ENCODE measurements around the gene PAM.

Gene PAM

GRCh38 chr5:102858221-102858620 is 103.1 kb downstream of the PAM start:
- no peak overlapping the region for H3K9ac ChIP-seq (ENCODE audit: low read length)
- no peak overlapping the region for H3K4me3 ChIP-seq (ENCODE audit: low read length)
- peaks cover 10% of the 10 kb centered on the region for H3K4me1 ChIP-seq (ENCODE audit: control insufficient read depth, insufficient read depth, low read length)
- H3K36me3 ChIP-seq (ENCODE audit: control insufficient read depth, insufficient read depth, low read length), result no peaks in the 10 kb centered on the region
- no peaks in the 10 kb centered on the region for H3K27me3 ChIP-seq (ENCODE audit: control insufficient read depth, insufficient read depth, low read length)
- no peaks in the 10 kb centered on the region for H3K9me3 ChIP-seq (ENCODE audit: control insufficient read depth, low read length)

GRCh38 chr5:102858808-102859207 is 103.7 kb downstream of the PAM start:
- no peak overlapping the region for H3K9ac ChIP-seq (ENCODE audit: low read length)
- H3K36me3 ChIP-seq (ENCODE audit: control insufficient read depth, insufficient read depth, low read length), result no peaks in the 10 kb centered on the region
- H3K4me3 ChIP-seq (ENCODE audit: low read length), result no peak overlapping the region
- H3K4me1 ChIP-seq (ENCODE audit: control insufficient read depth, insufficient read depth, low read length), result peaks cover 10% of the 10 kb centered on the region
- H3K9me3 ChIP-seq (ENCODE audit: control insufficient read depth, low read length), result no peaks in the 10 kb centered on the region
- no peaks in the 10 kb centered on the region for H3K27me3 ChIP-seq (ENCODE audit: control insufficient read depth, insufficient read depth, low read length)

GRCh38 chr5:102860035-102860434 is 104.9 kb downstream of the PAM start:
- Histone ChIP-seq H3K4me1 (ENCODE audit: control insufficient read depth, insufficient read depth, low read length) (peaks cover 10% of the 10 kb centered on the region), H3K4me3 (ENCODE audit: low read length) (no peak overlapping the region), H3K36me3 (ENCODE audit: control insufficient read depth, insufficient read depth, low read length) (no peaks in the 10 kb centered on the region), H3K9ac (ENCODE audit: low read length) (no peak overlapping the region), H3K9me3 (ENCODE audit: control insufficient read depth, low read length) (no peaks in the 10 kb centered on the region), H3K27me3 (ENCODE audit: control insufficient read depth, insufficient read depth, low read length) (no peaks in the 10 kb centered on the region)

- Histone ChIP-seq H3K4me3 (ENCODE audit: low read length) (no peak overlapping the region), H3K27me3 (ENCODE audit: control insufficient read depth, insufficient read depth, low read length) (peaks cover 12% of the 10 kb centered on the region), H3K9ac (ENCODE audit: low read length) (no peak overlapping the region), H3K4me1 (ENCODE audit: control insufficient read depth, insufficient read depth, low read length) (no peaks in the 10 kb centered on the region), H3K36me3 (ENCODE audit: control insufficient read depth, insufficient read depth, low read length) (no peaks in the 10 kb centered on the region), H3K9me3 (ENCODE audit: control insufficient read depth, low read length) (no peaks in the 10 kb centered on the region)
Observed at GRCh38 chr5:102863058-102863457, 108.0 kb downstream of the PAM start.

- Histone ChIP-seq H3K36me3 (ENCODE audit: control insufficient read depth, insufficient read depth, low read length) (no peaks in the 10 kb centered on the region), H3K27me3 (ENCODE audit: control insufficient read depth, insufficient read depth, low read length) (peaks cover 12% of the 10 kb centered on the region), H3K4me1 (ENCODE audit: control insufficient read depth, insufficient read depth, low read length) (no peaks in the 10 kb centered on the region), H3K9ac (ENCODE audit: low read length) (no peak overlapping the region), H3K9me3 (ENCODE audit: control insufficient read depth, low read length) (no peaks in the 10 kb centered on the region), H3K4me3 (ENCODE audit: low read length) (no peak overlapping the region)
Observed at GRCh38 chr5:102863764-102864560, 108.9 kb downstream of the PAM start.

DNA sequence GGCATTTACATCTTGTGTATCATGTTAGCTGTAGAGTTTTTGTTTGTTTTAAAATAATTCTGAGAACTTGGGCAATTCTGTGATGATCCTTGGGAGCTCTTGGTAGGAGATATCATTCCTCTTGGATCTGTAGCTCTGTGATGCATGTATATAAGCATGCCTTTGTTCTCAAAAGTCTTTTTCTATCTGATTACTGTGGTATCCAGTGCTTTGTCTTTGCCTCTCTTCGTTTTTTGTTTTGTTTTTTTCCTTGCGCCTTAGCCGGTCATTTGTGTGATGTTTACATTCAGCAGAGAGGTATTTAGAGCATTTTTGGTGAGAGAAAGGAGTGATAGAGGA is 110.0 kb downstream of the PAM start:
- no peaks in the 10 kb centered on the region for H3K4me1 ChIP-seq (ENCODE audit: control insufficient read depth, insufficient read depth, low read length)
- peak overlapping the region; percentile 53 for H3K4me3 ChIP-seq (ENCODE audit: low read length)
- no peaks in the 10 kb centered on the region for H3K9me3 ChIP-seq (ENCODE audit: control insufficient read depth, low read length)
- H3K36me3 ChIP-seq (ENCODE audit: control insufficient read depth, insufficient read depth, low read length), result no peaks in the 10 kb centered on the region
- H3K9ac ChIP-seq (ENCODE audit: low read length), result peak overlapping the region; percentile 49
- peaks cover 12% of the 10 kb centered on the region for H3K27me3 ChIP-seq (ENCODE audit: control insufficient read depth, insufficient read depth, low read length)

DNA sequence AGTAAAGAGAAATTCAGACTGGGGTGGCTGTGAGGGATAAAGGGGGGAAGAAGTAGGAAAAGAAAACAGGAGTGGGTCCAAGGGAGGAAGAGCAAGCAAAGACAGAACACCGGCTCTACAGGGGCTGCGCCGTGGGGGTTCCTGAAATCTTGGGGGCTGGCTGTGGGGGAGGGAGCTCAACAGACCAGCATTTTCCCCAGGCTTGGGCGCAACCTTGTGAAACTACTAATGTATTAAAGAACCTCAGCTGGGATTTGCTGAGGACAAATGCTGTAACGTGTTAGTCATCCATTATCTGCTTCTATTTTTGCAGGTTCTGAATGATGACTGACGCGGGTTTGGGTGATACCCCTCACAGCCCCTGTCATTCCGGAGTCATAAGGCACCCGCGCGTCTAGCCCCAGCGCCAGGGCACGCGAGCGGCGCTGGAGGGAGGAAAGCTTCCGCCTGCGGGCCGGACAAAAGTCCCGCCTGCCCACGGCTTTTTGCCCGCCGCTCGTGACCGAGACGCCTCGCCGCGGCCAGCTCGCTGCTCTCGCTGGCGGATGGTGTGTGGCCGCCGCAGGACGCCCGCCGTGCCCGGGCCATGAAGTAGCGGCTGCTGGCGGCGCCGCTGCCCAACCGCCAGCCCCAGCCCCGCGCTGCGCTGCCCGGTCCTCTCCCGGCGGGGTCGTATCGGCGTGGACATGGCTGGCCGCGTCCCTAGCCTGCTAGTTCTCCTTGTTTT is 110.6 kb downstream of the PAM start:
- H3K9me3 ChIP-seq (ENCODE audit: control insufficient read depth, low read length), result no peaks in the 10 kb centered on the region
- peaks cover 12% of the 10 kb centered on the region for H3K27me3 ChIP-seq (ENCODE audit: control insufficient read depth, insufficient read depth, low read length)
- H3K4me1 ChIP-seq (ENCODE audit: control insufficient read depth, insufficient read depth, low read length), result no peaks in the 10 kb centered on the region
- no peaks in the 10 kb centered on the region for H3K36me3 ChIP-seq (ENCODE audit: control insufficient read depth, insufficient read depth, low read length)
- peak overlapping the region; percentile 49 for H3K9ac ChIP-seq (ENCODE audit: low read length)
- H3K4me3 ChIP-seq (ENCODE audit: low read length), result peak overlapping the region; percentile 53

DNA sequence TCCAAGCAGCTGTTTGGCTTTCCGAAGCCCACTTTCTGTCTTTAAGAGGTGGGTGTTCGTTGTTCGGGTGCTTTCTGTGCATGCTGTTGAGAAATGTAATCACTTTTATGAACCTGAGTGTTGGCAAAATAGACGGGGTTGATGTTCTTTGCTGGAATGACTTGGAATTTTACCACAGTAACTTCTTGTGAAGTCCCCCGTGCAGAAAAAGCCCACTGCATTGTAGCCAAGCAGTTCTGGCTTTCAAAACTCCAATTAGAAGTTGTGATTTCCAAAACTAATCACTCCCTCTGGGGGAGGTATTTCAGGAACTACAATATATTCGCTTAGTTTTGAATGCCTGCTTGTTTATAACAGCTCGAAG is 111.1 kb downstream of the PAM start:
- H3K4me1 ChIP-seq (ENCODE audit: control insufficient read depth, insufficient read depth, low read length), result no peaks in the 10 kb centered on the region
- H3K36me3 ChIP-seq (ENCODE audit: control insufficient read depth, insufficient read depth, low read length), result no peaks in the 10 kb centered on the region
- H3K9me3 ChIP-seq (ENCODE audit: control insufficient read depth, low read length), result no peaks in the 10 kb centered on the region
- peak overlapping the region; percentile 49 for H3K9ac ChIP-seq (ENCODE audit: low read length)
- peaks cover 12% of the 10 kb centered on the region for H3K27me3 ChIP-seq (ENCODE audit: control insufficient read depth, insufficient read depth, low read length)
- H3K4me3 ChIP-seq (ENCODE audit: low read length), result peak overlapping the region; percentile 53

DNA sequence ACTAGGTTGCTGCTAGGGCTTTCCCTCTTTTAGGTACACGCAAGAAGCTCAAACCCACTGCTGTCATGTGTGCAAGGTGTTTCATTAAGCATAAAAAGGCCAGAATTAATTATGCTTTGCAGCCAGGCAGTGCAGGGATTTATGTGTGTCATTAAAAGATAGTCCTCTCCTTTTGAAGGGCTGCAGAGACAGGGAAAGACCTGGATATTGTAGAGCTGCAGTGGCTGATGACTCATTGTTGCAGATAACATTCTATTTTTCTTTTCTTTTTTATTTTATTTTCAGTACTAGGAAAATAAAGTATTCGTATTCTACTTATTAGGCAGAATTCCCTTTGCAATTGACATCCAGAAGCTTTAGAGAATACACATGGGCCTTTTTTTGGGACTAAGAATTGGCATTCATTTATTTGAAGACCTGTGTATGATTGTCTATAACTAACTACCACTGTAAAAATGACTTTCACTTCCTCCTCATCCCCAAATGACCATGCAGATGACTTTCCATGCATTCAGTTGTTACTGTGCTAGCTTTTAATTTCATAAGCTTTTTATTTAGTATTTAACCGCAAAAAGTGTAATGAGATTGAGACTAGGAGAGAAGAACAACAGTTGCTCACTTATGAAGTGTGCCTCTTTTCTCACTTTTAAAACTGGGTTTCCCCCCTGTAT is 113.0 kb downstream of the PAM start:
- H3K9ac ChIP-seq (ENCODE audit: low read length), result no peak overlapping the region
- H3K36me3 ChIP-seq (ENCODE audit: control insufficient read depth, insufficient read depth, low read length), result no peaks in the 10 kb centered on the region
- H3K27me3 ChIP-seq (ENCODE audit: control insufficient read depth, insufficient read depth, low read length), result peaks cover 12% of the 10 kb centered on the region
- no peaks in the 10 kb centered on the region for H3K9me3 ChIP-seq (ENCODE audit: control insufficient read depth, low read length)
- H3K4me3 ChIP-seq (ENCODE audit: low read length), result no peak overlapping the region
- H3K4me1 ChIP-seq (ENCODE audit: control insufficient read depth, insufficient read depth, low read length), result no peaks in the 10 kb centered on the region

DNA sequence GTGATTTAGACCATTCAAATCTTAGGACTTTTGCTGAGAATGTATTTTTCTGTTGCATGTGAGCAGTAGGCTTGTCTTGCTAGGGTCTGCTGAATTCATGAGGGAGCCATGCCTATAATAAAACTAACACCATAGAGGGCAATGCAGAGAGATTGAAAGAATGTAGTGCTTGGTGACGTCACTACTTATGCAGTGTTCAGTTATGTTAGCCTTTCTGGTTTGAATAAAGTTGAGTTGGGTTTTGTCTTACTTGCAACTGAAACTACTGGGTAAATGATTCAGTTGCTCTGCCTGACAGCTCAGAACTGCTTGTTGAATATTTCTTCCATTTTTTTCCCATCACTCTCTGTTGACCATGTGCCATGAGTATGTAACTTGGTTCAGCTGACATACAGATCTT is 114.1 kb downstream of the PAM start:
- no peaks in the 10 kb centered on the region for H3K36me3 ChIP-seq (ENCODE audit: control insufficient read depth, insufficient read depth, low read length)
- H3K9me3 ChIP-seq (ENCODE audit: control insufficient read depth, low read length), result no peaks in the 10 kb centered on the region
- H3K27me3 ChIP-seq (ENCODE audit: control insufficient read depth, insufficient read depth, low read length), result peaks cover 12% of the 10 kb centered on the region
- no peaks in the 10 kb centered on the region for H3K4me1 ChIP-seq (ENCODE audit: control insufficient read depth, insufficient read depth, low read length)
- H3K9ac ChIP-seq (ENCODE audit: low read length), result no peak overlapping the region
- H3K4me3 ChIP-seq (ENCODE audit: low read length), result no peak overlapping the region

GRCh38 chr5:102873379-102873932 is 118.4 kb downstream of the PAM start:
- no peak overlapping the region for H3K4me3 ChIP-seq (ENCODE audit: low read length)
- no peaks in the 10 kb centered on the region for H3K4me1 ChIP-seq (ENCODE audit: control insufficient read depth, insufficient read depth, low read length)
- H3K36me3 ChIP-seq (ENCODE audit: control insufficient read depth, insufficient read depth, low read length), result no peaks in the 10 kb centered on the region
- H3K9me3 ChIP-seq (ENCODE audit: control insufficient read depth, low read length), result no peaks in the 10 kb centered on the region
- no peaks in the 10 kb centered on the region for H3K27me3 ChIP-seq (ENCODE audit: control insufficient read depth, insufficient read depth, low read length)
- no peak overlapping the region for H3K9ac ChIP-seq (ENCODE audit: low read length)

DNA sequence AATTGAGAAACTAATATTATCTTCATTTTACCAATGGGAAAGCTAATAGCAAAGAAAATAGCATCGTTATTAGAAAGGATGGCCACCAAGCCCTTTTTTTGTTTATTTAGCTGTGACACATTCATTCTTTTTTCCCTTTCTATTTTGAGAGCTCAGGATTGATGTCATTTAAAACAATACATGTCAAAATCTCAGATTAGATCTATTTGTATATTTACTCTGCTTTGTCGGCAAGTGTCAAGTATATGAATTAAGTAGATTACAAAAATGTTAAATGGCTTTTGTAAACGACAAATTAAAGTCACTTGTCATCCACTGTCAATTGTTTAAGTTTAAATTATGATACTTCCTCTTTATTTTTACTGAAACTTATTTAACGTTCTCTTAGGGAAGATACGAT is 118.9 kb downstream of the PAM start:
- Histone ChIP-seq H3K27me3 (ENCODE audit: control insufficient read depth, insufficient read depth, low read length) (no peaks in the 10 kb centered on the region), H3K4me3 (ENCODE audit: low read length) (no peak overlapping the region), H3K36me3 (ENCODE audit: control insufficient read depth, insufficient read depth, low read length) (no peaks in the 10 kb centered on the region), H3K9ac (ENCODE audit: low read length) (no peak overlapping the region), H3K4me1 (ENCODE audit: control insufficient read depth, insufficient read depth, low read length) (no peaks in the 10 kb centered on the region), H3K9me3 (ENCODE audit: control insufficient read depth, low read length) (no peaks in the 10 kb centered on the region)

All from mucosa of stomach (tissue), 1 donor.